H1 (cell line): ENCODE results near the gene DPYD.

Source experiments
- BCL11A ChIP-seq, 2 experiments: IDR thresholded peaks; one replicate each; pipeline ENCODE4 v1.6.1; 2011; ENCODE audit warnings: low read depth in 2 of 2, low read length in 2 of 2, mild to moderate bottlenecking in 2 of 2
- EZH2 ChIP-seq: fragments of 200-600 bp; sonication (generic); IDR thresholded peaks from 2 replicates; pipeline ENCODE4 v1.7.1; 2012; ENCODE audit warnings: low read depth, mild to moderate bottlenecking, moderate library complexity, low read length, inconsistent platforms; ENCODE audit not compliant: severe bottlenecking
- JUND ChIP-seq: IDR thresholded peaks from 2 replicates; pipeline ENCODE4 v1.6.1; 2011; ENCODE audit warnings: mild to moderate bottlenecking, improper control_type of control experiment, low read length
- POLR2A ChIP-seq, 2 experiments: IDR thresholded peaks; 1 replicate in 1 of 2; 2 replicates in 1 of 2; pipeline ENCODE4 v1.6.1; 2011; ENCODE audit warnings: low read depth in 2 of 2, low read length in 2 of 2, mild to moderate bottlenecking in 2 of 2; ENCODE audit errors: control extremely low read depth in 1 of 2
- POLR2AphosphoS5 ChIP-seq: IDR thresholded peaks from 2 replicates; pipeline ENCODE4 v1.6.1; 2011; ENCODE audit warnings: low read depth, low read length
- SP1 ChIP-seq: IDR thresholded peaks from 2 replicates; pipeline ENCODE4 v1.6.1; 2011; ENCODE audit warnings: low read depth, low read length
- YY1 ChIP-seq: IDR thresholded peaks from 2 replicates; pipeline ENCODE4 v1.6.1; 2011; ENCODE audit warnings: low read depth, mild to moderate bottlenecking, low read length
- TF ChIP-seq, protein P1 (sequence below), 3 experiments: IDR thresholded peaks; 1 replicate in 2 of 3; 2 replicates in 1 of 3; pipeline versions ENCODE4 v1.5.1 to v1.6.1; 2011; ENCODE audit warnings: low read length in 3 of 3, mild to moderate bottlenecking in 3 of 3, inconsistent platforms in 2 of 3, low read depth in 1 of 3, moderate library complexity in 1 of 3; ENCODE audit not compliant: insufficient read depth in 1 of 3; ENCODE audit errors: control extremely low read depth in 1 of 3
- TF ChIP-seq, protein P2 (sequence below): IDR thresholded peaks from 2 replicates; pipeline ENCODE4 v1.6.1; 2011; ENCODE audit warnings: low read depth, mild to moderate bottlenecking, low read length; ENCODE audit not compliant: insufficient read depth

DNA sequence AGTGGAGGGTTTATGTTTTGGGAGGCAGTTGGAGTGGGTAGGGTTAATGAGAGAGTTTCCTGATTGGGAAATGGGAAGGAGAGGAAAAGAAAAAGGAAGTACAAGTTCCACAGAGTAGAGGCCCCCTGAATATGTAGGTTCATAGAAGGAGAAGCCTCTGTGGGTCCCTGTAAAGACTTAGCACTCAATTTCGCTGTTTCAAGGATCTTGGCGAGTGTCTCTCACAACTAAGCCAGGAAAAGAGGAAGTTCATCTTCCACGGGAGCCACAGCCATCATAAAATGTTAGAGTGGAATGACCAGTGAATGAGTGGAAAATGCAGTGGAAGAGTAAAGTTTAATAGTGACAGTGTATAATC, 17.4 kb upstream of the DPYD start:
- TF ChIP-seq YY1 = no peak
- TF ChIP-seq, protein P1, sequence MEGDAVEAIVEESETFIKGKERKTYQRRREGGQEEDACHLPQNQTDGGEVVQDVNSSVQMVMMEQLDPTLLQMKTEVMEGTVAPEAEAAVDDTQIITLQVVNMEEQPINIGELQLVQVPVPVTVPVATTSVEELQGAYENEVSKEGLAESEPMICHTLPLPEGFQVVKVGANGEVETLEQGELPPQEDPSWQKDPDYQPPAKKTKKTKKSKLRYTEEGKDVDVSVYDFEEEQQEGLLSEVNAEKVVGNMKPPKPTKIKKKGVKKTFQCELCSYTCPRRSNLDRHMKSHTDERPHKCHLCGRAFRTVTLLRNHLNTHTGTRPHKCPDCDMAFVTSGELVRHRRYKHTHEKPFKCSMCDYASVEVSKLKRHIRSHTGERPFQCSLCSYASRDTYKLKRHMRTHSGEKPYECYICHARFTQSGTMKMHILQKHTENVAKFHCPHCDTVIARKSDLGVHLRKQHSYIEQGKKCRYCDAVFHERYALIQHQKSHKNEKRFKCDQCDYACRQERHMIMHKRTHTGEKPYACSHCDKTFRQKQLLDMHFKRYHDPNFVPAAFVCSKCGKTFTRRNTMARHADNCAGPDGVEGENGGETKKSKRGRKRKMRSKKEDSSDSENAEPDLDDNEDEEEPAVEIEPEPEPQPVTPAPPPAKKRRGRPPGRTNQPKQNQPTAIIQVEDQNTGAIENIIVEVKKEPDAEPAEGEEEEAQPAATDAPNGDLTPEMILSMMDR (IDR thresholded peaks at IDR 0.05; ENCODE audit: control extremely low read depth in 1 of 3, insufficient read depth in 1 of 3, low read depth in 1 of 3, low read length in 3 of 3) = no peak
- TF ChIP-seq POLR2AphosphoS5 = no peak
- TF ChIP-seq POLR2A (IDR thresholded peaks at IDR 0.05; ENCODE audit: control extremely low read depth in 1 of 2, low read depth in 2 of 2, low read length in 2 of 2) = no peak
- no peak for TF ChIP-seq EZH2
- no peak for TF ChIP-seq BCL11A (IDR thresholded peaks at IDR 0.05; ENCODE audit: low read depth in 2 of 2, low read length in 2 of 2)
- no peak for TF ChIP-seq SP1
- TF ChIP-seq JUND = no peak
- TF ChIP-seq, protein P2, sequence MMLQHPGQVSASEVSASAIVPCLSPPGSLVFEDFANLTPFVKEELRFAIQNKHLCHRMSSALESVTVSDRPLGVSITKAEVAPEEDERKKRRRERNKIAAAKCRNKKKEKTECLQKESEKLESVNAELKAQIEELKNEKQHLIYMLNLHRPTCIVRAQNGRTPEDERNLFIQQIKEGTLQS = no peak
